Measurements from ENCODE around the gene TBX4.
"Not testable (repeated sequence)": the region's sequence is repeated elsewhere in the genome, so short reads cannot be mapped to it uniquely, and the experiment has no call there.

DNA sequence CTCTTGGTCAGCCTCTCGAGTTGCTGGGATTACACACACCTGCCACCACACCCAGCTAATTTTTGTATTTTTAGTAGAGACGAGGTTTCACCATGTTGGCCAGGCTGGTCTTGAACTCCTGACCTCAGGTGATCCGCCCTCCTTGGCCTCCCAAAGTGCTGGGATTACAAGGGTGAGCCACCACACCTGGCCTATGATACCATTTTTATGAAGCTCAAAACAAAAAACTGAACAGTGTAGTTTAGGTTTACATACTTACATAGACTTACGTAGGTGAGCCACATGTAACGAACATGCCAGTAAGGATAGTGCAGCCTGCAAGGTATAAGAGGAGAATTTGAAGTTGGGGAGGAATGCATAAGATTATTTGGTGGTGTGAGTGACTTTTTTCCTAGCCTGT, 57.2 kb downstream of the TBX4 start:
- TF ChIP-seq, protein P1, sequence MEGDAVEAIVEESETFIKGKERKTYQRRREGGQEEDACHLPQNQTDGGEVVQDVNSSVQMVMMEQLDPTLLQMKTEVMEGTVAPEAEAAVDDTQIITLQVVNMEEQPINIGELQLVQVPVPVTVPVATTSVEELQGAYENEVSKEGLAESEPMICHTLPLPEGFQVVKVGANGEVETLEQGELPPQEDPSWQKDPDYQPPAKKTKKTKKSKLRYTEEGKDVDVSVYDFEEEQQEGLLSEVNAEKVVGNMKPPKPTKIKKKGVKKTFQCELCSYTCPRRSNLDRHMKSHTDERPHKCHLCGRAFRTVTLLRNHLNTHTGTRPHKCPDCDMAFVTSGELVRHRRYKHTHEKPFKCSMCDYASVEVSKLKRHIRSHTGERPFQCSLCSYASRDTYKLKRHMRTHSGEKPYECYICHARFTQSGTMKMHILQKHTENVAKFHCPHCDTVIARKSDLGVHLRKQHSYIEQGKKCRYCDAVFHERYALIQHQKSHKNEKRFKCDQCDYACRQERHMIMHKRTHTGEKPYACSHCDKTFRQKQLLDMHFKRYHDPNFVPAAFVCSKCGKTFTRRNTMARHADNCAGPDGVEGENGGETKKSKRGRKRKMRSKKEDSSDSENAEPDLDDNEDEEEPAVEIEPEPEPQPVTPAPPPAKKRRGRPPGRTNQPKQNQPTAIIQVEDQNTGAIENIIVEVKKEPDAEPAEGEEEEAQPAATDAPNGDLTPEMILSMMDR (IDR thresholded peaks at IDR 0.05): not testable (repeated sequence)
- not testable (repeated sequence) for TF ChIP-seq ZFX (IDR thresholded peaks at IDR 0.05; ENCODE audit: borderline replicate concordance)

All from 22Rv1 (cell line).